NT2/D1 (cell line): Measurements from ENCODE around the gene DDX17.

Experiments
- SUZ12 ChIP-seq: IDR thresholded peaks from 2 replicates; pipeline ENCODE4 v1.6.1; 2011; ENCODE audit not compliant: insufficient read length, insufficient read depth; ENCODE audit errors: extremely low read depth
- YY1 ChIP-seq: IDR thresholded peaks from 2 replicates; pipeline ENCODE4 v1.6.1; 2011; ENCODE audit not compliant: insufficient read length, insufficient read depth
- ZNF274 ChIP-seq: IDR thresholded peaks from 2 replicates; pipeline ENCODE4 v1.6.1; 2011; ENCODE audit warnings: mild to moderate bottlenecking, low read depth, low read length

GRCh38 chr22:38549101-38549894, 43.2 kb upstream of the DDX17 start:
- TF ChIP-seq SUZ12 (no peak), YY1 (no peak), ZNF274 (no peak)
